Right renal pelvis (tissue), 4 donors: ENCODE data around the gene SERPINA10. TPM values are rescaled to one million over a fixed set of nuclear protein-coding genes. Genes with fewer than 3 reads are reported as not detected.
"Not testable (repeated sequence)": the region's sequence is repeated elsewhere in the genome, so short reads cannot be mapped to it uniquely, and the experiment has no call there.

Experiments
- DNase-seq, 4 donors: peaks; one replicate each; pipeline ENCODE4 v3.0.0-alpha.2; 2013; ENCODE audit warnings: low read depth in 4 of 4, low spot score in 3 of 4, missing footprints in 1 of 4
- polyA plus RNA-seq, 4 donors: library from polyadenylated mRNA; unstranded; fragments of 120-200 nt; gene quantifications; one replicate each; pipeline ENCODE4 v1.2.1, GENCODE V29; 2013; ENCODE audit not compliant: insufficient read length in 4 of 4

SERPINA10 gene
- polyA plus RNA-seq, 4 donors, result 0.10 to 0.34 (median 0.17) TPM

DNA sequence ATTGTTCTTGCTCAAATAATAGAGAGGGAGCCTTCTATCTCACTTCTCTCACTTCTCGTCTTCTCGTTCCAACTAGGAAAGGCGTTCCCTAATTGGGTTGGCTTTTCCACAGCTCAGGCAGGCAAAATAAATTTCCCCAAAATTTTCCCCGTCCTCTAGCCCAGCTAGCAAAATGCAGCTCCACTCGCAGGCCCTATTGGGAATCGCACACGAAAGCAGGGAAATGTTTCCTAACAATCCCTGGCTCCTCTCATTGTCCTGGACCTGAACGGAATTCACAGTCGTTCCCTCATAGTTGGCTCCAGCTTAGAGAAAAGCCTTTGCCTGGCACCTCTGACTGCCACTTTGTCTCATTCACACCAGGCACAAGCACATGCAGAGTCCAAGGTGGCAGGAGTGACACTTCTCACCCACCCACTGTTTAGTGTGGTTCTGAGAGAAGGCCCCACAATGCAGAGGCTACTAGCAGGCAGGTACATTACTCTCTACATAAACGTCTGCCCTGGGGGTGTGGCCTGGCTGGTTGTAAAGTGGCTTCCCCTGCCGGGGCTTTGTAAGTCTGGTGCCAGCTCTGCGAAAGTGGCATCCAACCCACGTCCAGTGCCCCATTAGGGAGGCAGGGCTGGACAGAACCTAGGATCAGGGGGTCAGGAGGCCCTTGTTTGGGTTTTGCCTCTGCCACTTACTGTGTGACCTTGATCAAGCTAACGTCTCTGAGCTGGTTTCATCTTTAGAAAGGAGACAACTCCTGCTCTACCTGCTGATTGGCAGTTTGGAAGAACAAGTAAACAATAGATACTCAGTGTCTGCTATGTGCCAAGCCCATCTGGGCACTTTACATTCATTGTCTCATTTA, 4.2 kb downstream of the SERPINA10 start:
- DNase-seq, result no peak

DNA sequence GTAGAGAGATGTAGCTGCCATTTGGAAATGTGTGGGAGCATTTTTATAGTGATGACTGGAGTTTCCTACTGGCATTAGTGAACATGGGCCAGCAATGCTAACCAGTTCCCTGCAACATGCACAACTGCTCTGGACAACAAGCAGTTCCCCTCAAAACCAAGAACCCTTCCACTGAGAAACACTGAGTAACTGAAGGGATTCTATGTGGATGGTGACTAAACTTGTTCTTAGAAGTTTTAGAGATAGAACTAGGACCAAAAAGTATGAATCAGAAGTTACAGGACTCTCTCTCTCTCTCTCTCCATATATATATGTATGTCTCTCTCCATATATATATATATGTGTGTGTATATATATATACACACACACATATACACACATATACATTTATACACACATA, 7.9 kb downstream of the SERPINA10 start:
- no peak for DNase-seq

DNA sequence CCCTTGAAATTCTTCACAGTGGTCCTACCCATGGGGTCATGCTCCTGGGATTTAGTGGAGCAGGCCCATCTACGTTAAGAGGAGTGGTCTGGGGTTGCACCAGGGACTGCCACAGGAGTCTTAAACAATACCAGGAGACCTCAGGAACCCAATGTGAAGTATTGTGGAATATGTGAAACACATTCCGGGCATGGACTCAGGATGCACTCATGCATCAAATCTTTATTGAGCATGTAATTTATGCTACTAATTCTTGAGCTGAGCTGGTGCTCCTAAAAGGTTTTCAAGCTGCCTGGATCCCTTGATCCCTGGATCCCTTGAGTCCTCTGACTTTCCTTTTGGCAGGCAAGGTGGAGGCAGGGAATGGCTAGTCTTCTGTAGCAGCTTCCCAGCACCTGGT, 8.8 kb downstream of the SERPINA10 start:
- DNase-seq, result no peak

DNA sequence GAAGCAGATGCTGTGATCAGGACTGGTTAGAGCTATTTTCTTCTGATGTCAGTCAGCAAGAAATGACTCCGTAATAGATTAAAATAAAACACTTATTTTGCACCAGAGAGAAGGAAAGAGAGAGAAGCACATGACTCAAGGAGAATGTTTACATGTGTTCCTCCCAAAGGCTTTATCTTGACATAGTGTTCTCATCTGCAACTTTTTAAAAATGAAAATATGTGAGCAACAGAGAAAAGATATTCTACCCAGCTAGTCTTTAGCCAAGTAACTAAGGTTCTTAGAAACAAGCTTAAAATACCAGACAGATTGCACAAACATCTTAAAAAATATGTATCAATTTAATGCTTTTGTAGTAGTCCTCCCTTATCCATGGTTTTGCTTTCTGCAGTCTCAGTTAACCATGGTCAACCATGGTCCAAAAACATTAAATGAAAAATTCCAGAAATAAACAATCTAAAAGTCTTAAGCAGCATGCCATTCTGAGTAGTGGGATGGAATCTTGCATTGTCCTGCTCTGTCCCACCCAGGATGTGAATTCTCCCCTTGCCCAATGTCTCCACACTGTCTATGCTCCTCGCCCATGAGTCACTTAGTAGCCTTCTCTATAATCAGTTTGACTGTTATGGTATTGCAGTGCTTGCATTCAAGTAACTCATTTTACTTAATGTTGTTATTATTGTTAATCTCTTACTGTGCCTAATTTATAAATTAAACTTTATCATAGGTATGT, 9.9 kb downstream of the SERPINA10 start:
- no peak for DNase-seq

DNA sequence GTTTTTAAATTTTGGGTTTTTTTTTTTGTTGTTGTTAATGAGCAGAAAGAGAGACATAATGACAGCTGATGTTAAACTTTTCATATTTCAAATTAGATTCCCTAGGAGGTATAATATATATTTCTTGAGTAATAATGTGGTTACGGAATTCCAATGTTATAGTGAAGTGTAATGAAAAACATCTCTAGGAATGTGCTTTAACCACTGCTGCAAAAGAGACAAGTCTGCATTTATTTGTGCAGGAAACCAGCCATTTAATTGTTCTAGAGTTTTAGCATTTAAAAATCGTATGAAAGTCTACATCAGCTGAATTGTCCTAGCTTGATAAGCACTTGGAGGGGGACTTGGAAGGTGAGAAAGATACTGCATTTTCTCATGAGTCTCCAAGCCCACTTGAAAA, 14.3 kb downstream of the SERPINA10 start:
- DNase-seq, result no peak

DNA sequence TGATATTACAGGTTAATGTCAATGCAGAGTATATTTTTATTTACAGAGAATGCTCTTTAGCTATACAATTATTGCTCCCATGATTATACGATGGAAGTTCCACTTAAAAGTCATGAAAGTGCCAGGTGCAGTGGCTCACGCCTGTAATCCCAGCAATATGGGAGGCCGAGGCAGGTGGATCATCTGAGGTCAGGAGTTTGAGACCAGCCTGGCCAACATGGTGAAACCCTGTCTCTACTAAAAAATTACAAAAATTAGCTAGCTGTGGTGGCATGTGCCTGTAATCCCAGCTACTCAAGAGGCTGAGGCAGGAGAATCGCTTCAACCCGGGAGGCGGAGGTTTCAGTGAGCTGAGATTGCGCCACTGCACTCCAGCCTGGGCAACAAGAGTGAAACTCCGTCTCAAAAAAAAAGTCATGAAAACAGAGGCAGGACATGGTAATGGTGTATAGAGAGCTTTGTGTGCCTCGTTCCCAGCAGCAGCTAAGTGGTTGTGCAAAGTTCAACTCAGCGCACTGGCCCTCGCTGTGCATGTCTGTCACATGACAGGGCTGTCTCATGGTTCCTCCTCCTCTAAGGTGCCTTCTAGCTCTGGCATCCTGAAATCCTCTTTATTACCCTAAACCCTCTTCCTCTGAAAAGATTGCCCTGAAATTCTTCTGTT, 16.0 kb downstream of the SERPINA10 start:
- DNase-seq, result not testable (repeated sequence)

DNA sequence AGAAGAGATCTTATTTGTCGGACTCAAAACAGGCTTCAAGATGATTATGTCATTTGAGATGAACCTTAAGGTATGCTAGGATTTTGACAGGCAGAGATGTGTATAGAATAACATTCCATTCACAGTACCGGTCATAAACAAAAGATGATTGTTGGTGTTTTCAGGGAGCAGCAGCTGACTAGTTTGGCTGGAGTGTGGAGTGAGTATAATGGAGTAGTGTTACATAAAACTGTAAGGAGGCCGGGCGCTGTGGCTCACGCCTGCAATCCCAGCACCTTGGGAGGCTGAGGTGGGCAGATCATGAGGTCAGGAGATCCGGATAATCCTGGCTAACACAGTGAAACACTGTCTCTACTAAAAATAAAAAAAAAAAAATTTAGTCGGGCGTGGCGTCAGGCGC, 23.9 kb downstream of the SERPINA10 start:
- no peak for DNase-seq

DNA sequence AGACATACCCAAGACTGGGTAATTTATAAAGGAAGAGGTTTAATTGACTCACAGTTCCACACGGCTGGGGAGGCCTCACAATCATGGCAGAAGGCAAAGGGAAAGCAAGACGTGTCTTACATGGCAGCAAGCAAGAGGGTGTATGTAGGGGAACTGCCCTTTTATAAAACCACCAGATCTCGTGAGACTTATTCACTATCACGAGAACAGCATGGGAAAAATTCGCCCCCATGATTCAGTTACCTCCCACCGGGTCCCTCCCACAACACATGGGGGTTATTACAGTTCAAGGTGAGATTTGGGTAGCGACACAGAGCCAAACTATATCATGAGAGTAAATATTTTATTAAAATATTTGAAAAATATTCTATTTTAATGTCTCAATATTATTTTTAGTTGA, 24.5 kb downstream of the SERPINA10 start:
- DNase-seq, result not testable (repeated sequence)

DNA sequence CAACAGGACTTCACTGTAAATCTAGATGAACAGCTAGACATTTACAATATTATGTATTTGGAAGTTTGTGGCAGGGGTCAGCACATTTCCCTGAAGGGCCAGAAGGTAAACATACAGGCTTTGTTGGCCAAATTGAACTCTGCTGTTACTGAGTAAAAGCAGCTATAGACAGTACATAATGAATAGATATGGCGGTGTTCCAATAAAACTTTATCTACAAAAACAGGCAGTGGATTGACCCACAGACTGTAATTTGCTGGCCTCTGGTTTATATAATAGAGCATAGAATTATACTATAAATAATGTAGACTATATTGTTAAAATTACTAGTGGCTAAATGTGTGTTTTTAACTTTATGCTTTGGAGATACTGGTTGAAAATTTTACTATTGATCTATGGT, 25.7 kb downstream of the SERPINA10 start:
- DNase-seq, result no peak

DNA sequence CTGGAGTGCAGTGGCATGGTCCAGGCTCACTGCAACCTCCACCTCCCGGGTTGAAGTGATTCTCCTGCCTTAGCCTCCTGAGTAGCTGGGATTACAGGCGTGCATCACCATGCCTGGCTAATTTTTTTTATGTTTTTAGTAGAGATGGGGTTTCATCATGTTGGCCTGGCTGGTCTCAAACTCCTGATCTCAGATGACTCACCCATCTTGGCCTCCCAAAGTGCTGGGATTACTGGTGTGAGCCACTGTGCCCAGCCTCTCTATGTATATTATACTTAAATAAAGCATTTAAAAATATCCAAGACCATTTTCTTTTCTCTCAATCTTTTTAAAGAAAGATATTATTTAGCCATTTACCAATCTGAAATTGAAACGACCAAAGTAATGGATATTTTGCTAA, 28.9 kb downstream of the SERPINA10 start:
- DNase-seq, result not testable (repeated sequence)

DNA sequence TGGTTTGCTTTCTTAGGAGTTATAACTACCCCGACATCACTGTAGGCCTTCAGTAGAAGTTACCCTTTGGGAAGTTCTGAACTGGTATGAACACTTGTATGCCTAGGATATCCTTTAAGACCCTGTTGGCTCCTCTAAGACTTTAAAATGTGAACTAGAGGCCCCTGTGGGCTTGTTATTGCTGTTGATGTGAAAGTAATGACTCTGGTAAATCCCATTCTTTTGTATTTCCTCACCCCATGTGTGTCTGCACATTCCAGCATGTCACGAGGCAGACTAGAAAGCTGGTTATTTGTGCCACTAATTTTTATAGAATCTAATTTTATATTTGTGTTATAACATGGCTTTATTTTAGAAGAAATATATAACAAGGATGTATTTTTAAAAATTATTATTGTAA, 48.9 kb downstream of the SERPINA10 start:
- no peak for DNase-seq

DNA sequence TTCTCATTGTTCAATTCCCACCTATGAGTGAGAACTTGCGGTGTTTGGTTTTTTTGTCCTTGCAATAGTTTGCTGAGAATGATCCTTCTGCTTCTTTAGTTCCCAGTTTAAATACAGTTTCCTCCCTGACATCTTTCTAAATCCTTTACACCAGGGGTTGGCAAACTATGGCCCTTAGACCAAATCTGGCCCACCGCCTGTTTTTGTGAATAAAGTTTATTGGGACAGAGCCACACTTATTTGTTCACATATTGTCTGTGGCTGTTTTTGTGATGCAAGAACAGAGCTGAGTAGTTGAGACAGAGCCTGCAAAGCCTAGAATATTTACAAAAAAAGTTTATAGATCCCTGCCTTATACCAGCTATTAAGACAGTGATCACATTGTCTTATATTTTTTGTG, 53.7 kb downstream of the SERPINA10 start:
- DNase-seq, result no peak

DNA sequence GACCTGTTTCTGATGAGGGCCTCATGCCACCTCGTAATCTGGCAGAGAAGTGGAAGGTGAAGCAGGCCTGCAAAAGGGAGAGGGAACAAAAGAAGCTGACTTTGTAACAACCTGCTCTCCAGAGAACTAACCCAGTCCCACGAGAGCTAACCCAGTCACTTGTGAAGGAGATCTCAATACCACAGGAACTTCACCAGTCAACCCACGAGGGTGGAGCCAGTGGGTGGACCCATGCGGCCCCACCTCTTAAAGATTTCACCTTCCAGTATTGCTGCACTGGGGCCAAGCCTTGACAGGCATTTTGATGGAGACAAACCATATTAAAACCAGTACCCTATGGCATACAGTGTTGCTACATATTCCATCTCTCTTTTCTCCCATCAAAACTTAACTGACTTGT, 55.1 kb downstream of the SERPINA10 start:
- no peak for DNase-seq

DNA sequence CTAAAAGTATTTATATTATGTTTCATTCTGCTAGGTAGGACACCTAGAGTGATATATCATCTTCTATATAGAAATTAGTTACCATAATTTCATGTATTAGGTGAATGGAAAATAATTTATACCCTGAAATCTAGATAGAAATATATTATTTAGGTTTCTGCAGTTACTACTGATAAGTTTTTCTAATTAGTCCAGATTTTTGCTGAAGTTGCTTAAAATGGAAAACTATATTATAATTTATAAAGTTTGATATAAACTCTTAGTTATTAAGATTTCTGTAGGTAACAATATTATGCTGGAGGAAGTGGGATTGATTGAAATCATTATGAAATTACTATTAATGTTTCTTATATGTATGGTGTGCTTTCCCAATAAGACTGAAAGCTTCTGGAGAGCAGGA, 56.0 kb downstream of the SERPINA10 start:
- no peak for DNase-seq

Other genes with a start within 250 kb of the SERPINA10 start
- 100 to 1,000 TPM; 154 to 169 (median 159) TPM for gene DDX24, start 212.1 kb downstream of the SERPINA10 start, polyA plus RNA-seq
- gene IFI27L1, start 212.0 kb downstream of the SERPINA10 start, polyA plus RNA-seq, result 10 to 100 TPM; 22.4 to 27.0 (median 25.7) TPM
- gene IFI27, start 182.5 kb downstream of the SERPINA10 start, polyA plus RNA-seq, result 1 to 10 TPM; 3.9 to 7.5 (median 6.9) TPM
- gene IFI27L2, start 163.7 kb downstream of the SERPINA10 start, polyA plus RNA-seq, result 10 to 100 TPM; 21.2 to 31.1 (median 27.2) TPM
- gene PPP4R4, start 118.9 kb downstream of the SERPINA10 start, polyA plus RNA-seq, result under 1 TPM; 0.15 to 0.29 (median 0.21) TPM
- 10 to 100 TPM in 1 of 4 donors, 1 to 10 TPM in 3; 2.1 to 10.4 (median 7.1) TPM for gene SERPINA6, start 30.1 kb upstream of the SERPINA10 start, polyA plus RNA-seq
- gene SERPINA2, start 73.4 kb upstream of the SERPINA10 start, polyA plus RNA-seq, result not detected
- gene SERPINA1, start 95.3 kb upstream of the SERPINA10 start, polyA plus RNA-seq, result 100 to 1,000 TPM in 2 of 4 donors, 10 to 100 TPM in 2; 70.7 to 106 (median 98.4) TPM
- not detected for gene SERPINA11, start 159.5 kb upstream of the SERPINA10 start, polyA plus RNA-seq
- not detected for gene SERPINA9, start 182.9 kb upstream of the SERPINA10 start, polyA plus RNA-seq
- gene SERPINA12, start 216.2 kb upstream of the SERPINA10 start, polyA plus RNA-seq, result under 1 TPM; 0.17 to 0.44 (median 0.26) TPM